Dermis microvascular lymphatic vessel endothelial cell (primary cell): ENCODE measurements around the gene CPNE6. TPM values are rescaled to one million over a fixed set of nuclear protein-coding genes. Genes with fewer than 3 reads are reported as not detected.

ENCODE experiments used
- DNase-seq, 2 donors: peaks; one replicate each; pipeline versions ENCODE4 v3.0.0 to v3.0.0-alpha.2; 2010; ENCODE audit warnings: low read depth in 2 of 2
- total RNA-seq: library from RNA; depleted of rRNA; stranded (reverse); fragments of >200 nt; gene quantifications from 2 replicates; pipeline ENCODE4 v1.2.1, GENCODE V29; 2014

Gene CPNE6
- total RNA-seq, 1 donor from 2014 or later: not detected

GRCh38 chr14:24126939-24127338 lies 55.6 kb downstream of the CPNE6 start:
- no peak for DNase-seq

GRCh38 chr14:24127673-24128072 lies 56.3 kb downstream of the CPNE6 start:
- DNase-seq: no peak

Other genes starting within 250 kb of the CPNE6 start
- 43.4 and 53.1 TPM in 2 replicates for gene DHRS4, start 117.8 kb upstream of the CPNE6 start, total RNA-seq
- gene DHRS4L2, start 82.6 kb upstream of the CPNE6 start, total RNA-seq: 14.0 and 19.6 TPM in 2 replicates
- gene CARMIL3, start 19.6 kb upstream of the CPNE6 start, total RNA-seq: under 0.01 TPM in 2 replicates
- 7.6 TPM in 2 replicates for gene PCK2, start 22.7 kb downstream of the CPNE6 start, total RNA-seq
- 67.9 and 68.9 TPM in 2 replicates for gene DCAF11, start 43.2 kb downstream of the CPNE6 start, total RNA-seq
- 1.4 and 1.8 TPM in 2 replicates for gene NRL, start 43.4 kb downstream of the CPNE6 start, total RNA-seq
- gene FITM1, start 59.1 kb downstream of the CPNE6 start, total RNA-seq: 0.39 and 0.63 TPM in 2 replicates
- gene PSME1, start 64.6 kb downstream of the CPNE6 start, total RNA-seq: 116 and 144 TPM in 2 replicates
- 16.4 and 23.1 TPM in 2 replicates for gene EMC9, start 70.0 kb downstream of the CPNE6 start, total RNA-seq
- 119 and 163 TPM in 2 replicates for gene PSME2, start 75.0 kb downstream of the CPNE6 start, total RNA-seq
- 20.4 and 31.1 TPM in 2 replicates for gene RNF31, start 75.9 kb downstream of the CPNE6 start, total RNA-seq
- gene IRF9, start 89.7 kb downstream of the CPNE6 start, total RNA-seq: 38.8 and 41.8 TPM in 2 replicates
- 1.0 and 1.7 TPM in 2 replicates for gene REC8, start 100.5 kb downstream of the CPNE6 start, total RNA-seq
- gene IPO4, start 117.3 kb downstream of the CPNE6 start, total RNA-seq: 32.0 and 32.7 TPM in 2 replicates
- gene TM9SF1, start 123.9 kb downstream of the CPNE6 start, total RNA-seq: 33.9 and 56.0 TPM in 2 replicates
- gene TSSK4, start 134.1 kb downstream of the CPNE6 start, total RNA-seq: not detected in 2 replicates
- gene CHMP4A, start 141.9 kb downstream of the CPNE6 start, total RNA-seq: 11.7 and 15.9 TPM in 2 replicates
- gene MDP1, start 144.5 kb downstream of the CPNE6 start, total RNA-seq: 7.0 and 10.0 TPM in 2 replicates
- gene NEDD8, start 160.8 kb downstream of the CPNE6 start, total RNA-seq: 172 and 193 TPM in 2 replicates
- gene GMPR2, start 161.4 kb downstream of the CPNE6 start, total RNA-seq: 81.9 and 90.5 TPM in 2 replicates
- gene TINF2, start 171.1 kb downstream of the CPNE6 start, total RNA-seq: 39.9 and 57.3 TPM in 2 replicates
- gene TGM1, start 191.6 kb downstream of the CPNE6 start, total RNA-seq: 0.38 and 0.64 TPM in 2 replicates
- 10.7 and 19.7 TPM in 2 replicates for gene RABGGTA, start 200.0 kb downstream of the CPNE6 start, total RNA-seq
- 9.1 and 14.5 TPM in 2 replicates for gene DHRS1, start 228.2 kb downstream of the CPNE6 start, total RNA-seq
- 23.0 and 24.8 TPM in 2 replicates for gene NOP9, start 228.3 kb downstream of the CPNE6 start, total RNA-seq
- gene CIDEB, start 236.4 kb downstream of the CPNE6 start, total RNA-seq: 1.5 and 2.4 TPM in 2 replicates
- 2.1 and 3.2 TPM in 2 replicates for gene LTB4R2, start 238.6 kb downstream of the CPNE6 start, total RNA-seq
- 2.0 and 2.2 TPM in 2 replicates for gene LTB4R, start 239.9 kb downstream of the CPNE6 start, total RNA-seq